SIG-M5 treated with dmso at 0.1 percent for 504 hours (cell line): ENCODE results near the gene RIPK4.

ENCODE experiments used
- DNase-seq: peaks from one replicate; lab custom pipeline; 2025; ENCODE audit not compliant: unreplicated experiment; lab: John Stamatoyannopoulos, UW

The RIPK4 gene

DNA sequence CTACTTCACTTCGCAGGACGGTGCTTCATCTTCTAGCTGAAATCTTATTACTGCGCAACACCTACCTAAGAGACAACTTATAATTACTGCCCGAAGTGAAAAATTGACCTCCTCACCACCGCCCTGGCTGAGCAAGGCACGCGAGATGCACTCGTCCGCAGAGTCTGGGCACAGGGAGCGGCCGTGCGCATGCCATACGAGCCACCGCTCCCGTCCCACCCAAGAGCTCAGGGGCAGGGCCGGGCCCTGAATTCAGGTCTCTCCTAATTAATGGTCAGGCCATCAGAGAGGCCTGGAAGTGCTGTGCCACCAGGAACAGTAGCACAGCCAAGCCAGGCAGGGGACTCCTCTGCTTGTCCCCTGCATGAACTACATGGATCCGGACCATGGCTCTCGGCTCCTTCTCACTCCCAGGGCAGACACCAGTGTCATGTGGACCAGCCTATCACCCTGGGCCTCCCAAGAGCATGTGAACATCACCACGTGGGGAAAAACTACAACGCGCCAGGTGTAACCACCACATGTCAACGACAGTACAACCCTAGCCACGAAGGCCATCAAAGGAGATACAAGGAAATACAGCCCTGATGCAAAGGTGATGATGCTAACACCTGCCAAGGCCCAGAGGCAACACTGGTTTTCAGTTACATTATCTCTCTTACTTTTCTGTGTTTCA, 11.5 kb downstream of the RIPK4 start:
- no peak for DNase-seq

GRCh38 chr21:41754479-41754891, 12.4 kb downstream of the RIPK4 start:
- DNase-seq = no peak

DNA sequence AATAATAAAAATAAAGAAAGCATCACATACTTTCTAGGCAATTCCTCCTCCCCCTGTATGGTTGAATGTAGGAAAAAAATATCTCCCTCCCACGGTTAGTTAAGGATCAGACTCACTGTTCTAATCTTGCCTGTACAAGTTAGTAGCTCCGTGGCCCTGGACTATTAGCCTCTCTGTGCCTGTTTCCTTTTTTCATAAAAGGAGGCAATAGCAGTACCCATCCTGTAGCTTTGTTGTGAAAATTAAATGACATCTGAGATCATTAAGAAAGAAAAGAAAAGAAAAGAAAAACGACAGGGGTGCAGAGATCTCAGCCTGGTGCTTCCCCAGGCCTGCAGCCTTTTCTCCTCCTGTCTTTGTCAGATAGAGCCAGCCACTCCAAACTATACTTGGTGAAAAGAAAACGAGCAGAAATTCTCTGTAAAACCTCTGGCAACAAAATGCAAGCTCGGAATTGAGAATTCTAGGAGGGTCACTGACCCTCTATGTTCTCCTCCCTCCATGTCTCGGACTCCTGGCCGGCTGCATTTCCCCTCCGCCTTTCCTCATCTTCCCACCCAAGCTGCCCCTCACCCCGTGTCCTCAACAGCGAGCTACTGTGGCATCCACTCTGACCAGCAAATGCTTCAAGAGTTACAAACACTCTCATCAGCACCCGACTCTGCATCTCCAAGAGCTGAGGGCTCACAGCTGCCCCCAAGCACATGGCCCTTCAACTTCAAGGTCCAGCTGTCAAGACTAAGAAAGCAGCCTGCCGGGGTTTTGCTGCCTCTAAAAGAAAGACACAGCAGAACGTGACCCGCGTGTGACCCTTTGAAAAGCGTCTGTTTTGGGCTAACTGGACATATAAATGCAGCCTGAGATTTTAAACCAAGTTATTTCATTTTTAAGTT, 13.6 kb downstream of the RIPK4 start:
- no peak for DNase-seq

- DNase-seq = no peak
Measured at GRCh38 chr21:41752231-41752681, 14.6 kb downstream of the RIPK4 start.

- DNase-seq = peak; percentile 71
Measured at GRCh38 chr21:41751611-41752011, 15.2 kb downstream of the RIPK4 start.

DNA sequence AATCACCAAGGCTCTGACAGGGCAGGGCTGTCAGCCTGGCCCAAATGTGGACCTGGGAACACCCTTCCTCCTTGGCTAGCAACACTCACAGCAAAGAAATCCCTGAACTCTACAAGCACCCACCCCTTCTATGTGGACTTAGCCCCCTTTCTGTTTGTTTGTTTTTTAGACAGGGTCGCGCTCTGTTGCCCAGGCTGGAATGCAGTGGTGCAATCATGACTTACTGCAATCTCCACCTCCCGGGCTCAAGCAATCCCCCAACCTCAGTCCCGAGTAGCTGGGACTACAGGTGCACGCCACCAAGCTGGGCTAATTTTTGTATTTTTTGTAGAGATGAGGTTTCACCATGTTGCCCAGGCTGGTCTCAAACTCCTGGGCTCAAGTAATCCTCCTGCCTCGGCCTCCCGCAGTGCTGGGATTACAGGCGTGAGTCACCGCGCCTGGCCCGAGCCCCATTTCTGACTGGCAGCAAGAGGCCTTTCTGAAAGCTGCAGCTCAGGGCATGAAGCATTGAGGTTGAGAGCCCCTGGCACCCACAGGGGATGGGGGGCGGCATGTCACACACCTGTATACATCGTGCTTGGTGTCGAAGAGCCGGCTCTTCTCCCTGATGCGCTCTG, 16.2 kb downstream of the RIPK4 start:
- DNase-seq = no peak

DNA sequence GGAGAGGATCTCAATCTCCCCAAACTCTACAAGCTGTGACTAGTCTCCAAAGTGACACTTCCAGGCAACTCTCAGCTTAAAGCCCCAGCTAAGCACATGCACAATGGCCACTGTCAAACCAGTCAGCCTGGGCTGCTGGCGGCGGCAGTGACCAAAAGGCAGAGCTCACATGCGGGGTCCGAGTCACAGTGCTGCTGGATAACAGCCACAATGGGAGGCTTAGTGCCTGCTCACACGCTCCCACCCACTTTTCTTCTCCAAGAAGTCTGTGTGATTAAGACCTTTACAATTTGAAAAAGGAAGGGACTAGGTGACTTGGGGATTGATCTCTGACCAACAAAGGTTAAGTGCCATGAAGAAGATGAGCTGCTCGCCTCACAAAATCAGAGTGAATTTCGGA, 16.8 kb downstream of the RIPK4 start:
- no peak for DNase-seq

DNA sequence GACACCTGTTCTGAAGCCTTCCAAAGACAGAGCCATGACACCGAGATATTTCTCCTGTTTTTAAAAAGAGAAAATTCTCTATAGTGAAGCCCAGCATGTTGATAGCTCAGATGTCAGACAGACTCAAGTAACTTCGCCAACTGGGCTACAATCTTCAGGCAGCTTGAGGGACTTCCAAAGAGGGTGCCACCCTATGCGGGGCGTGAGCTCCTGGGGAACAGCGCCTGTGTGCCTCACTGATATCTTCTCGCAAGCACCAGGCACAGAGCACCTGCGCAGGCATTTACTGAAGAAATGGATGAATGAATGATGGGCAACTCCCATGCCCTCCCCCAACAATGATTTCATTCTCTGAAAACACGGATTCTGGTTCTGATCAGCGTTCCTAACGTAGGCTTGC, 17.6 kb downstream of the RIPK4 start:
- DNase-seq = no peak

DNA sequence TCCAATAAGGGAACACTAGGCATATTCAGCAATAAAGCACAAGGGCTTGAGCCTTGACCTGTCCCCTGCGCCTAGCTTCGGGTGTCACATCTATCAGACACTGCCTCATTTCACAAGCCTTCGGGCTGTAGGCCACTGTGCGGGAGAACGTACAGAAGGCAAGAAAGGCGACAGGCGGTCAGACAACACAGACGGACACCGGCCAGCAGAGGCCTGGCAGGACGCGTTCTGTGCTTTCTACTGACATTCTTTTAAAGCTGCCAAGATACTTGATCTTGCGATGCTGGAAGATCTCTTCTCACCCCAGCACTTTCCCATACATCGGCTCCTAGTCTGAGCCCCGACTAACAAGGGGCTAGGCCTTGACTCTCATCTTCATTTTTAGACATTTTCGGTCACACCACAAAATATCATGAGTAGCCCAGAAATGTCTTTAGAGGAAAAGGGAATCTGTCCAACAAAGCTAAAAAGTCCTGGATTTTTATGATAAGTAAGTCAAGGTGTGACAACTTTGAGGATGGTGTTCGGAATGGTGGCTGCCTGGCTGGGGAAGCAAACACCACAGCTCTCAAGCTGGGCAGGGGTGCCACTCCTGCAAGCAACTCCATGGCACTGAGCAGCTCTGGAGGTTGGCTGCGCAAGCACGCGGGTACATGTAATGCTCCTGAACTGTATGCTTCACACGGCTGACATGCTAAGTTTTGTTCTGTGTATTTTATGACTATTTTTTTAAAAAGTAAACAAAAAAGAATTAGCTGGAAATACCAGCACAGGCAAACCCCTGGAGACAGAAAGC, 18.7 kb downstream of the RIPK4 start:
- no peak for DNase-seq

DNA sequence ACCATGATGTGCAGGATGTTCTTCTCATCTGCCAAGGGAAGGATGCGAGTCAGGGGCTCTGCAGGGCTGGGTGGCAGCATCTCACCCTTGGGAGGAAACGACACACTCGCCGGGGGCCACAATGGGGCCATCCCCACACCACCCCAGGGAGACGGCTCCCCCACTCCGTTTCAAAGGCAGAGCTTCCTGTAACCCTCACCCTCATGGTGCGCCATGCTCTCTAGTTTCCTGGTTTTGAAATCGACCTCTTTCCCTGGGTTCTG, 20.2 kb downstream of the RIPK4 start:
- no peak for DNase-seq

DNA sequence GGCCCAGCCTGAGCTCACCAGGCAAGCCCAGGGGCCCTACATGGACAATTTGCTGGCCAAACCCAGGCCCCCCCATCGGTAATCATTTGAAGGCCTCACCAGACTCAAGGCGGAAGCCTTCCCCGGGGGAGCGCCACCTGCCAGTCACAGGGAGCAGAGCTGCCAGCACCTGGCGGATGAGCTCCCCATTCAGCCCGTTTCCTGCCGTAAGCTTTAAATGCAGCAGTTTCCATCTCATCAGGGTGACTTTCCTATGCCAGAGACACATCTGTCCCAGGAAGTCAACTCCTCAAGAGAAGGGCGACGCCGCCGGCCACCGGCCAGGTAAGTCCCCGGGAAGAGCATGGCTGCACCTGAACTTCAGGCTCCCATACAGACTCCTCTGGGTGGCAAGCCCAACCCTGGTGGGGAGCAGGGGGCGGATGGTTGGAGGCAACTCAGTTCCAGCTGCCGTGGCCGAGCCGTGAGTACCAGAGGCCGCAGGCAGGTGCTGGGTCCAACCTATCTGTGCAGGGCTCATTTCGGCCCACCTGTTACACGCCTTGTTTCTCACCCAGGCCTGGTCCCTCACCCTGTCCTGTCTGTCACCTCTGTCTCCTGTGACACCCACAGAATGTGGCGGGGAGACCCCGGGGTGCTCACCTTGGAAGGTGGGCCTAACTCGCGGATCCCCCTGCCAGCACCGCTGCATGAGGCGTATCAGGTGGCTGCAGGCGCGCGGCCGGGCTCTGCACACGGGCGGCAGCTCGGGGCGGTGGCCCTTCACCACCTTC, 20.7 kb downstream of the RIPK4 start:
- no peak for DNase-seq

DNA sequence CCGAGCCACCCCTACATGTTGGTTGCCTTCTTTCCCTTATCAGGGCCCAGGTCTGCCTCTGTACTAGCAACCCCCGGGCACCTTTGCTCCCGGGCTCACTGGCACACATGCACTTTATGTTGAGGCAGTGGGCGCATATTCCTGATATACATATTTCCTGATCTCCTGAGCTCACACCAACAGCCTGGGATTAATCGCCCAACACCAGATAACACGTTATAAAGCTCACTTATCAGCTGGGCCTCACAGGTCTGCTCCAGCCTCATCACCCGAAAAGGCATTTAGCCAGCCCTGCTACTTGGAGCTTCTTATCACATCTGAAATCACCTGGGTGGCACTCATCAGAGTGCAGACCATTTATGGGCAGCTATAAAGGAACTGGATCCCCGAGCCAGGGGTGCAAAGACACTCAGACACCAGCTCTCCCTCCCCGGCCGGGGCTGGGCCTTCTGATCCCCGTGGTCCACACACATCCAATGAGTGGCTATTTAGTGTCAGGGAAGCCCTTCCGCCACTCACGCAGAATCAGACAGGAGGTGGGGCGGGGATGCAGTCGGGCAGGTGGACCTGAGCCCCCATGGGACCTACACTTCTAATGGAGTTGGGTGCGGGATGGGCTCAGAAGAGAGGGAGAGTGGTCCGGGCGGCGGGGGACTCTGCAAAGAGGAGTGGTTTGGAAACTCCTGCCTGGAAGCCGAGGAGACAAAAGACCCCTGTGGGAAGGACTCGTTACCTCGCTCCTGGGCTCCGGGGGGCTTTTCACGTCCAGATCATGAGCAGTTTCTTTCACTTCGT, 21.6 kb downstream of the RIPK4 start:
- DNase-seq = no peak

- no peak for DNase-seq
Measured at GRCh38 chr21:41744028-41744930, 22.6 kb downstream of the RIPK4 start.

DNA sequence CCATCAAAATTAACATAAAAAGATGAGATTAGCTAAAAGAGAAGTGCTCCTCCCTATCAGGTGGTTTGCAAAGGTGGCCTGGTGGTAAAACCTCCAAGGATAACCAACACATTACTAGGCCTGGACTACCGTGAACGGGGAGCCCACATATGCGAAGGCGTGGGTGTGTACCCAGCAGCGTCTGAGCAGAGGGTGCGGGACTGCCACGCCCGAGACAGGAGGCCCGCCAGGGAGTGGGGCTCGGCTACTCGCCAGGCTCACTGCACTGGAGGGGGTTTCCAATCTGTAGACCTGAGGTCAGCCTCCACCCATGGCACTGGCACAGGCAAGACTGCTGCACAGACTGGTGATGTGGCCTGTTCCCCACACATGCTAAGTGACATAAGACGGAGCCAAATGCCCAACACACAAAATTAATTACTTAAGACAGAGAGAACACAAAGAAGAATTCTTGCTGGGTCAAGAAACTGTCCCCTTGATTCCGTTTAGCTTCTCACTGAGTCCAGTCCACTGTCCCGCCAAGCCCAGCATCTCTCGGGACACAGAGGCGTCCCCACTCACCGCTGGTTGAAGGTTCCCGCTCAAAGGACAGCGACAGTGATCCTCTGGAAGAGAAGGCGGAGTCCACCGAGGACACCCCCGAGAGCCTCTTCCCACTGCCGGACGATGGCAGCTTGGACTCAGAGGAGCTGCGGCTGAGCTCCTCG, 23.4 kb downstream of the RIPK4 start:
- no peak for DNase-seq

DNA sequence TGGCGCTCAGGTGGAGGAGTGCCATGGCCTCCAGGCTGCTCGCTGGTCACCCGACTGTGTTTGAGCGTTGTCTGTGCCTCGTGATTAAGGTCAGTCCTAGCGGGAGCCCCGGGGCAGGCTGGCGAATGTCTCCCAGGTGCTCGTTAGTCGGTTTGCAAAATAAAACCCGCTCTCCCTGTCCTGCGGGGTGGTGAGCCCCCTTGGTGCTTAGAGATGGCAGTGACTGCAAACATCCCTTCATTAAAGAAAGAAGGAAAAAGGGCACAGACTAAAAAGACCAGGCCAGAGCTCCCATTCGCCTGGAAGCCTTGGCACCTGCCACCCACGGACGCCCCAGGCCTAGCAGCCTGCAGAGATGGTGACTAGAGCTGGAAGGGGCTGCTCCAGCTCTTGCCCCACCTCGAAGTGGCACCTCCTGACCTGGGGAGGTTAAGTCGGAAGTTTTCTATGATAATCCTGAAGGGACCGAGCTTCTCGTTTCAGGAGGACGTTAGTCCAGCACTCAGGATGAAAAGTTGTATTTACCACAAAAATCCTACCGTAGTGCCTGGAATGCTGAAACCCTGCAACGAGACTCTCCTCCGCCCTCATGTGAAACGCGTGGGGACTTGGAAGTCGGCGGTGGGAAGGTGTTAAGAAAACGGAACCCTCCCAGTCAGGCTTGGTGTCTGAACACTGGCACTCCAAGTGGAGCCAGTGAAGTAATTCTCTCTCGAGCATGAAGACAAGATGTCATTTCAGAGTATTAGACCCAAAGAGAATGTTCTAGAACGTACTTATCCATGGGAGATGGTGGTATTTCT, 24.6 kb downstream of the RIPK4 start:
- no peak for DNase-seq

- DNase-seq = no peak
Measured at GRCh38 chr21:41741253-41742072, 25.4 kb downstream of the RIPK4 start.
